GM12891 (cell line): ENCODE measurements around the gene AGAP5.
"Not testable (repeated sequence)": the region's sequence is repeated elsewhere in the genome, so short reads cannot be mapped to it uniquely, and the experiment has no call there.

Source experiments
- POLR2A ChIP-seq: IDR thresholded peaks from 2 replicates; pipeline ENCODE4 v1.6.1; 2011; ENCODE audit warnings: low read depth, low read length, control low read depth
- POLR2AphosphoS5 ChIP-seq: IDR thresholded peaks from 2 replicates; pipeline ENCODE4 v1.6.1; 2011; ENCODE audit warnings: low read depth, low read length, control low read depth
- TAF1 ChIP-seq: IDR thresholded peaks from 2 replicates; pipeline ENCODE4 v1.6.1; 2011; ENCODE audit warnings: low read depth, low read length, control low read depth

- not testable (repeated sequence) for TF ChIP-seq POLR2A, POLR2AphosphoS5, TAF1
Observed at GRCh38 chr10:73740501-73741254, 42.8 kb upstream of the AGAP5 start.
